K562 (cell line): Measurements from ENCODE around the gene COL4A4. TPM values are rescaled to one million over a fixed set of nuclear protein-coding genes. Genes with fewer than 3 reads are reported as not detected.

Source experiments
- ATAC-seq: fragments of 200-7000 bp; cut with Tn5 transposase; 3 replicates; pipeline ENCODE4 v1.9.1; 2020; ENCODE audit warnings: moderate library complexity
- BruUV-seq: library from RNA; stranded (reverse); fragments of 400-500 nt; replicated peaks from 2 replicates; lab custom pipeline; 2021; lab: Mats Ljungman, UMichigan
- CTCF ChIA-PET: fragments of 300-600 bp; formaldehyde crosslinking; extraction: SDS; loops from one replicate; lab custom pipeline; 2021; ENCODE audit warnings: low intra/inter-chr PET ratio; lab: Yijun Ruan, JAX
- POLR2A ChIA-PET: fragments of 300-600, 350-650 bp; sonication (Branson Sonifier 250); formaldehyde crosslinking; extraction: SDS; loops from one replicate; lab custom pipeline; 2021; ENCODE audit warnings: antibody characterized with exemption, inconsistent platforms; lab: Yijun Ruan, JAX
- DNase-seq, 4 experiments: peaks; one replicate each; pipeline versions ENCODE4 v3.0.0 to v3.0.0-alpha.2; 2011 to 2018; ENCODE audit warnings: low spot score in 3 of 4, mixed read lengths in 3 of 4; ENCODE audit errors: extremely low read depth in 1 of 4
- FAIRE-seq: peaks from 2 replicates; lab custom pipeline; 2011; peaks lifted over from hg19 to GRCh38; lab: Jason Lieb, UNC
- H2AFZ ChIP-seq: 2 replicates; pipeline ENCODE4 v1.6.0; 2011; ENCODE audit warnings: low read depth, low read length, control low read depth, inconsistent platforms
- H3K27ac ChIP-seq: fragments of 200-600 bp; 3 replicates; pipeline ENCODE4 v1.8.0; 2011; ENCODE audit warnings: low read depth, mild to moderate bottlenecking, control low read depth, inconsistent platforms, low read length, moderate library complexity, mixed read lengths; ENCODE audit errors: extremely low read depth
- H3K27me3 ChIP-seq, 2 experiments: fragments of 300-600 bp in 1 of 2; 2 replicates in 1 of 2; 3 replicates in 1 of 2; pipeline versions ENCODE4 v1.6.0 to v1.8.0; 2011; ENCODE audit warnings: inconsistent platforms in 2 of 2, low read length in 2 of 2, mild to moderate bottlenecking in 1 of 2, mixed read lengths in 1 of 2, moderate library complexity in 1 of 2; ENCODE audit not compliant: control insufficient read depth in 2 of 2, insufficient read depth in 2 of 2
- H3K36me3 ChIP-seq: fragments of 300-600 bp; 3 replicates; pipeline ENCODE4 v1.8.0; 2011; ENCODE audit warnings: mild to moderate bottlenecking, low read length, inconsistent platforms; ENCODE audit not compliant: control insufficient read depth, insufficient read depth
- H3K4me1 ChIP-seq, 2 experiments: fragments of 200-600 bp in 1 of 2; replicated peaks in 1 of 2; 2 replicates in 1 of 2; 3 replicates in 1 of 2; pipeline versions ENCODE4 v1.5.1 to v1.8.0; 2011; ENCODE audit warnings: inconsistent platforms in 2 of 2, low read length in 2 of 2, mild to moderate bottlenecking in 1 of 2, mixed read lengths in 1 of 2, moderate library complexity in 1 of 2; ENCODE audit not compliant: control insufficient read depth in 2 of 2, insufficient read depth in 2 of 2
- H3K4me2 ChIP-seq: 2 replicates; pipeline ENCODE4 v1.6.1; 2011; ENCODE audit warnings: low read length, control low read depth, inconsistent platforms, mixed read lengths; ENCODE audit not compliant: insufficient read depth
- H3K4me3 ChIP-seq: fragments of 200-600 bp; sonication (generic), shearing (Covaris generic); 2 replicates; pipeline ENCODE4 v1.5.1; 2016; ENCODE audit warnings: control low read depth, inconsistent platforms
- H3K79me2 ChIP-seq: fragments of 200-600 bp; 3 replicates; pipeline ENCODE4 v1.8.0; 2011; ENCODE audit warnings: low read length, inconsistent platforms; ENCODE audit not compliant: control insufficient read depth, insufficient read depth
- H3K9ac ChIP-seq, 2 experiments: 2 replicates each; pipeline versions ENCODE4 v1.6.0 to v1.6.1; 2011; ENCODE audit warnings: low read depth in 2 of 2, low read length in 2 of 2, control low read depth in 1 of 2, inconsistent platforms in 1 of 2, mild to moderate bottlenecking in 1 of 2, mixed read lengths in 1 of 2; ENCODE audit not compliant: insufficient read depth in 1 of 2
- H3K9me1 ChIP-seq: one replicate; pipeline ENCODE4 v1.6.0; 2011; ENCODE audit warnings: inconsistent platforms, mild to moderate bottlenecking, low read length, moderate library complexity; ENCODE audit not compliant: control insufficient read depth, insufficient read depth
- H3K9me3 ChIP-seq: replicated peaks from 2 replicates; pipeline ENCODE4 v1.5.1; 2011; ENCODE audit warnings: low read depth, low read length, inconsistent platforms; ENCODE audit not compliant: control insufficient read depth, insufficient read depth
- H4K20me1 ChIP-seq: replicated peaks from 2 replicates; pipeline ENCODE4 v1.6.1; 2011; ENCODE audit warnings: low read length, inconsistent platforms, mixed read lengths; ENCODE audit not compliant: control insufficient read depth, insufficient read depth
- ARID1B ChIP-seq: fragments of 450-650 bp; IDR thresholded peaks from 2 replicates; pipeline ENCODE4 v1.6.1; 2016; ENCODE audit warnings: antibody characterized with exemption, mild to moderate bottlenecking, inconsistent platforms
- BHLHE40 ChIP-seq: IDR thresholded peaks from 2 replicates; pipeline ENCODE4 v1.6.1; 2011; ENCODE audit warnings: low read length, improper control_type of control experiment
- CC2D1A ChIP-seq: fragments of 450-650 bp; IDR thresholded peaks from 2 replicates; pipeline ENCODE4 v1.6.1; 2017; ENCODE audit warnings: mild to moderate bottlenecking
- CREB3L1 ChIP-seq: fragments of 450-650 bp; IDR thresholded peaks from 2 replicates; pipeline ENCODE4 v1.6.1; 2014; ENCODE audit warnings: low read depth, mild to moderate bottlenecking, moderate library complexity, borderline replicate concordance
- DPF2 ChIP-seq: fragments of 450-650 bp; IDR thresholded peaks from 2 replicates; pipeline ENCODE4 v1.6.1; 2016
- FOXJ2 ChIP-seq: fragments of 200-800 bp; sonication (Bioruptor generic); IDR thresholded peaks from 2 replicates; pipeline ENCODE4 v1.6.1; 2016; ENCODE audit warnings: missing genetic modification characterization, missing compliant biosample characterization
- JUND ChIP-seq, 2 experiments: IDR thresholded peaks; 2 replicates in 1 of 2; 3 replicates in 1 of 2; pipeline ENCODE4 v1.6.1; 2011; ENCODE audit warnings: borderline replicate concordance in 2 of 2, low read depth in 2 of 2, low read length in 2 of 2, improper control_type of control experiment in 1 of 2, missing biosample characterization in 1 of 2, missing genetic modification characterization in 1 of 2, missing genetic modification reagents in 1 of 2
- NFE2 ChIP-seq: IDR thresholded peaks from 2 replicates; pipeline ENCODE4 v1.6.1; 2014; ENCODE audit warnings: antibody characterized with exemption, low read depth
- NFIC ChIP-seq: fragments of 450-650 bp; IDR thresholded peaks from 2 replicates; pipeline ENCODE4 v1.6.1; 2017; ENCODE audit warnings: mild to moderate bottlenecking, inconsistent platforms
- ZNF785 ChIP-seq: fragments of 250-450 bp; sonication (Bioruptor Pico); IDR thresholded peaks from 2 replicates; pipeline ENCODE4 v1.4.0; 2020; ENCODE audit warnings: mild to moderate bottlenecking
- WGBS: fragments of 100-300 bp; shearing (Covaris generic); methylation state at CpG from one replicate; pipeline ENCODE4 v1.1.6; 2016; ENCODE audit warnings: low coverage, mixed read lengths; ENCODE audit not compliant: insufficient coverage; ENCODE audit errors: missing lambda C conversion rate; 5-methylcytosine and 5-hydroxymethylcytosine counted together
- in situ Hi-C: fragments of 300-500 bp; cut with MboI; formaldehyde crosslinking; loops from 4 replicates; pipeline ENCODE4 v1.15.0; 2018; ENCODE audit warnings: inconsistent platforms, mixed read lengths
- intact Hi-C: fragments of 100-400 bp; cut with micrococcal nuclease; formaldehyde crosslinking; loops from 2 replicates; pipeline ENCODE4 v1.14.2; 2022
- polyA plus RNA-seq, 8 experiments: library from polyadenylated mRNA; depleted of rRNA in 4 of 8; stranded (reverse) in 5 of 8; unstranded in 3 of 8; fragments of >200 nt; fragmentation: Nextera tagmentation in 2 of 8; fragmentation: Illumina TruSeq in 1 of 8; extraction: Ambion mirVana in 2 of 8; extraction: Trizol in 1 of 8; gene quantifications; 2 replicates each; pipeline versions ENCODE4 v1.2.1 to v1.2.3, GENCODE V29; 2011 to 2014; ENCODE audit warnings: inconsistent platforms in 1 of 8, missing spikeins in 1 of 8
- total RNA-seq, 7 experiments: library from RNA; depleted of rRNA in 6 of 7; stranded (reverse); fragments of >200 nt in 6 of 7; fragmentation: Illumina TruSeq in 2 of 7; extraction: Trizol in 2 of 7; gene quantifications; 2 replicates each; pipeline versions ENCODE4 v1.2.1 to v1.2.3, GENCODE V29; 2011 to 2021; ENCODE audit warnings: low replicate concordance in 1 of 7

The COL4A4 gene
- total and polyA plus RNA-seq, 9 of the 15 experiments (the other 6 are each of a cell fraction or from before 2014, with no cell fraction given): under 0.01 to 0.01 TPM; not detected in 7

- TF ChIP-seq FOXJ2 (tag) (0 out of 2 replicates have a peak, but pooled peaks have one; percentile 24), NFIC (peak; percentile 77), NFE2 (peak; percentile 74), ARID1B (peak; percentile 49; the same call in 1 of the 2 replicates), JUND (IDR thresholded peaks at IDR 0.05; ENCODE audit: borderline replicate concordance, low read depth, low read length) (peak; percentile 38; the same call in 1 of the 2 replicates), JUND (tag; IDR thresholded peaks at IDR 0.05; ENCODE audit: borderline replicate concordance, low read depth, low read length) (peak; percentile 51; the same call in 2 of the 3 replicates), ZNF785 (no peak), DPF2 (peak; percentile 69; the same call in 1 of the 2 replicates), CREB3L1 (no peak), BHLHE40 (0 out of 2 replicates have a peak, but pooled peaks have one; percentile 26)
These were observed 186.2 kb downstream of the COL4A4 start (continued) for GRCh38 chr2:226977775-226978190.

GRCh38 chr2:226973816-226974215 is 190.2 kb downstream of the COL4A4 start:
- in situ Hi-C loops: no loop called here

More at GRCh38 chr2:226973816-226974215, 190.2 kb downstream of the COL4A4 start:
- BruUV-seq: no TSS peak
- peaks cover 6% of the 10 kb centered on the region; the same call in 1 of the 3 replicates for H3K79me2 ChIP-seq
- no peaks in the 10 kb centered on the region for H3K27me3 ChIP-seq
- DNase-seq: no peak
- no peak for TF ChIP-seq CC2D1A
- ATAC-seq: no peak
- ChIA-PET POLR2A (no interaction called here), CTCF (no interaction called here)
- H3K9me3 ChIP-seq: no peaks in the 10 kb centered on the region
- no peaks in the 10 kb centered on the region for H4K20me1 ChIP-seq
- intact Hi-C loops: no loop called here
- no peak overlapping the region for H3K27ac ChIP-seq
- H3K9ac ChIP-seq: no peak overlapping the region
- WGBS: 84% methylated on average over 10 of the region's 10 CpGs
- no peak overlapping the region for H3K4me2 ChIP-seq
- no peaks in the 10 kb centered on the region for H3K9me1 ChIP-seq
- H2AFZ ChIP-seq: no peak overlapping the region
- H3K4me1 ChIP-seq: peaks cover 6 to 25% of the 10 kb centered on the region in 2 experiments
- FAIRE-seq: no peak
- no peak overlapping the region for H3K4me3 ChIP-seq
- H3K36me3 ChIP-seq: peaks cover 4% of the 10 kb centered on the region; the same call in 1 of the 3 replicates
